Fibroblast of villous mesenchyme (primary cell): ENCODE data around the gene ARTN. TPM values are rescaled to one million over a fixed set of nuclear protein-coding genes. Genes with fewer than 3 reads are reported as not detected.

Experiments
- DNase-seq: peaks from one replicate; pipeline ENCODE4 v3.0.0-alpha.2; 2010; ENCODE audit warnings: low read depth
- H3K4me3 ChIP-seq: 2 replicates; pipeline ENCODE4 v1.5.1; 2011; ENCODE audit warnings: low read depth, mild to moderate bottlenecking, low read length
- total RNA-seq: library from RNA; depleted of rRNA; stranded (reverse); fragments of >200 nt; gene quantifications from 2 replicates; pipeline ENCODE4 v1.2.3, GENCODE V29; 2012
- TF ChIP-seq, protein P1 (sequence below): IDR thresholded peaks from 2 replicates; pipeline ENCODE4 v1.5.1; 2012; ENCODE audit warnings: low read depth, mild to moderate bottlenecking, low read length; ENCODE audit not compliant: insufficient read depth

Gene ARTN
- total RNA-seq, 1 donor = 0.86 TPM

DNA sequence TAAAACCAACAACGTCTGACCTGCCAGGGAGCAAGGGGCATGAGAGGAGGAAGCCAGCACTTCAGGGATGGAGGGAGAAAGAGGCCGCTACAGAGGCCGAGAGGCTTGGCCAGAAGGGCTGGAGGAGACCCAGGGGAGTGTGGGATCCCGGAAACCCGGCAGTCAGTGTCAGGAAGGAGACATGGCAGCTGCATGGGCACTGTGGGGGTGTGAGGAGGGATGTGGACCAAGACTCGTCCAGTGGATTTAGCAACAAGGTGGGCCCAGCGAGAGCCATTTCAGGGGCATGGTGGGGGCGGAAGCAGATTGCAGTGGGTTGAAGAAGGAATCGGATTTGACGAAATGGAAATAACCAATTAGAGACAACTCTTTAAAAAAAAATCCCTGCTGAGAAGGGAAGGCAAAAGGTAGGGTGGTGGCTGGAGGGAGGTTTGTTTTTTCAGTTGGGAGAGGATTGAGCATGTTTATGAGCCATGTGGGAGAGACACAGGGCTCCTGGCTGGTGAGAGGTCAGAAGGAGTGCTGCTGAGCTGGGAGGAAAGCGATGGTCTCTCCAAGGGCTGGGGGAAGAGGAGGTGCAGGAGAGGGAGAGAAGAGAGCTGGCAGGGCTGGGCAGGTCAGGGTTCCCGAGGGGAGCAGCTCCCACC, 49.8 kb downstream of the ARTN start:
- no peak for DNase-seq
- TF ChIP-seq, protein P1, sequence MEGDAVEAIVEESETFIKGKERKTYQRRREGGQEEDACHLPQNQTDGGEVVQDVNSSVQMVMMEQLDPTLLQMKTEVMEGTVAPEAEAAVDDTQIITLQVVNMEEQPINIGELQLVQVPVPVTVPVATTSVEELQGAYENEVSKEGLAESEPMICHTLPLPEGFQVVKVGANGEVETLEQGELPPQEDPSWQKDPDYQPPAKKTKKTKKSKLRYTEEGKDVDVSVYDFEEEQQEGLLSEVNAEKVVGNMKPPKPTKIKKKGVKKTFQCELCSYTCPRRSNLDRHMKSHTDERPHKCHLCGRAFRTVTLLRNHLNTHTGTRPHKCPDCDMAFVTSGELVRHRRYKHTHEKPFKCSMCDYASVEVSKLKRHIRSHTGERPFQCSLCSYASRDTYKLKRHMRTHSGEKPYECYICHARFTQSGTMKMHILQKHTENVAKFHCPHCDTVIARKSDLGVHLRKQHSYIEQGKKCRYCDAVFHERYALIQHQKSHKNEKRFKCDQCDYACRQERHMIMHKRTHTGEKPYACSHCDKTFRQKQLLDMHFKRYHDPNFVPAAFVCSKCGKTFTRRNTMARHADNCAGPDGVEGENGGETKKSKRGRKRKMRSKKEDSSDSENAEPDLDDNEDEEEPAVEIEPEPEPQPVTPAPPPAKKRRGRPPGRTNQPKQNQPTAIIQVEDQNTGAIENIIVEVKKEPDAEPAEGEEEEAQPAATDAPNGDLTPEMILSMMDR = no peak
- H3K4me3 ChIP-seq = no peak overlapping the region

DNA sequence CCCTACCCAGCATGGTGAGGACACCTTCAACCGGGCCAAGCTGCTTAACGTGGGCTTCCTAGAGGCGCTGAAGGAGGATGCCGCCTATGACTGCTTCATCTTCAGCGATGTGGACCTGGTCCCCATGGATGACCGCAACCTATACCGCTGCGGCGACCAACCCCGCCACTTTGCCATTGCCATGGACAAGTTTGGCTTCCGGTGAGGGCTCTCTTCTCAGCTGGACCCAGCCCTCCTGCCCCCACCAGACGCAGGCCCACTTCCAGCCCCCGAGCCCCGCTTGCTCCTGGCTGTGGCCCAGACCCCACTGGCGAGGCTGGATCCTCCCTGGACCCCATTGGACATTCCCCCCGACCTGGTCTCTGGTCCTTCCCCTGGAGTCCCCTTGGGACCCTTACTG, 51.3 kb downstream of the ARTN start:
- DNase-seq = no peak
- H3K4me3 ChIP-seq = no peak overlapping the region
- TF ChIP-seq, protein P1 = no peak

DNA sequence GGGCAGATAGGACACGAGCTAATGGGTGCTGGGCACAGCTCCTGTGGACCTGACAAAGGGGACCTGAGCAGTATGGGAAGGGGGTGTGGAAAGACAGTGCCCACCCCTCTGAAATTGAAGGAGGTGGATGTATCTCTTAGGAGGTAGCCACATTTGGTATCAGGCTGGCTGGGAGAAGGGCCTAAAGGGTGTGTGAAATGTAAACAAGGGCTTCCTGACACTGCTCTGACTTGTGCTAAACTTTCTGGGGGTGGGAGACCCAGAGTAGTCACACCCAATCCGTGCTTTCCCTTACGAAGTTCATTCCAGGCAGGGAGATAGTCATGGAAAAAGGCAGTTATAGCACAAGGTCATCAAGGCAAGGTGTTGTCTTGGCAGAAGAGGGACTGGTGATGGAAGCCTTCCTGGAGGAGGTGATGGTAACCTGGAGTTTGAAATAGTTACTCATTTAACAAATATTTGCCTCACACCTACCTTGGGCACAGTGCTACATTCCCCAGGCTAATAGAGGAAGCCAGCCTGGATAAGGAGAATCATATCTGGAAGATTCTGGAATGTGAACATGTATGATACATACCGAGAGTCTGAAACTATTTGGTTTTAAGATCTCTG, 52.5 kb downstream of the ARTN start:
- H3K4me3 ChIP-seq = no peak overlapping the region
- TF ChIP-seq, protein P1 = no peak
- DNase-seq = no peak

DNA sequence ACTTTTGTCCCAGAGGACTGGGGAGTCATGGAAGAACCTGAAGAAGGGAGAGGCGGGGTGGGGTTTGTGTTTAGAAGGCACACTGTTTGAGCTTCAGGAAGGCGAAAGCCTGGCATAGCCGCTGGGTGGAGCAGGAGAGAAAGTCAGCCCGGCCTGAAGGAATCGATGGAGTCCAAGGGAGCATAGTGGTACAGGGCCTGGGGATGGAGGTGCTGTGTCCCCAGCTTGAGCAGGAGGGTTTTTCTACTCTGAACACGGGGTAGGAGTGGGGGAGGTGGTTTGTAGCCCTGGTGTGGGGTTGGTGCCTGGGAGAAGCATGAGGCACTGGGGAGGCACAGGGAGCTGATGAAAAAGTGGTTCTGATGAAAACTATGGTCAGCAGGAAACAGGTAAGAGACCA, 53.1 kb downstream of the ARTN start:
- no peak for DNase-seq
- TF ChIP-seq, protein P1 = peak; percentile 16

More for the DNA sequence above, 53.1 kb downstream of the ARTN start:
- no peak overlapping the region for H3K4me3 ChIP-seq

Other genes with a start within 250 kb of the ARTN start
- gene ST3GAL3, start 226.3 kb upstream of the ARTN start, total RNA-seq = 16.8 and 17.4 TPM in 2 replicates
- 18.7 and 20.7 TPM in 2 replicates for gene IPO13, start 13.1 kb downstream of the ARTN start, total RNA-seq
- gene DPH2, start 36.2 kb downstream of the ARTN start, total RNA-seq = 18.6 and 22.5 TPM in 2 replicates
- 76.0 and 104 TPM in 2 replicates for gene ATP6V0B, start 41.2 kb downstream of the ARTN start, total RNA-seq
- gene B4GALT2, start 45.4 kb downstream of the ARTN start, total RNA-seq = 57.4 and 91.5 TPM in 2 replicates
- 3.5 and 4.7 TPM in 2 replicates for gene CCDC24, start 57.8 kb downstream of the ARTN start, total RNA-seq
- 11.7 and 15.1 TPM in 2 replicates for gene SLC6A9, start 97.7 kb downstream of the ARTN start, total RNA-seq
- gene KLF17, start 185.0 kb downstream of the ARTN start, total RNA-seq = under 0.01 TPM in 2 replicates
- not detected in 2 replicates for gene KLF18, start 207.8 kb downstream of the ARTN start, total RNA-seq